HG03457 (cell line): ENCODE results near the gene UBR1.

Experiments
- ATAC-seq: cut with Tn5 transposase; IDR thresholded peaks from one replicate; pipeline ENCODE4 v1.9.1; 2021; ENCODE audit warnings: moderate number of reproducible peaks; ENCODE audit not compliant: unreplicated experiment

UBR1 gene

DNA sequence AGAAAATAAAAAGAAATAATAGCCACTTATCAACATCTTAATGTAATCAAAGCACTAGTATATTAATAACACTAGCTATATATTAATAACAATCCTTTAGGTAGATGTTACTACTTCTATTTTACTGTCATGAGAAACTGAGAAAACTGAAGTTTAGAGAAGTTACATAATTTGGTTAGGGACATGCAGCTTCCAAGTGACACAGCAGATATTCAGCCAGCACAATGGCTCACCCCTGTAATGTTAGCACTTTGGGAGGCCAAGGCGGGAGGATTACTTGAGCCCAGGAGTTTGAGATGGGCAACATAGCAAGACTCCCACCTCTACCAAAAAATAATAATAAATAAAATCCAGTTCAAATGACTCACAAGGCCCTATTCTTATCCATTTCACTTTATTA, 1.9 kb upstream of the UBR1 start:
- ATAC-seq = no peak

DNA sequence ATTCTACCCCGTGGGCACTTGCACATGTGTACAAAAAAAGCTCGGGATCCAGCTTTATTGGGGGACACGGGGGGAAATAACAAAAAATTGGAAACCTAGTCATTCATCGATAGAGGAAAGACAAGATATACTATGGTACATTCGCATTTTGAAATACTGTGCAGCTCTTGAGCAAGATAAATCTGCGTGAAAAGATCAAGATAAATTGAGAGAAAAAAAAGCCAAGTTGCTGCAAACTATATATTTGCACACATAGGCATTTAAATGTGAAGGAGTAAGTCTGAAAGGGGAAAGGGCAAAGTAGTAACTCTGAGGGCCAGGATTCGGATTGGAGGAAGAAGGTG, 620 bp upstream of the UBR1 start:
- ATAC-seq = no peak

DNA sequence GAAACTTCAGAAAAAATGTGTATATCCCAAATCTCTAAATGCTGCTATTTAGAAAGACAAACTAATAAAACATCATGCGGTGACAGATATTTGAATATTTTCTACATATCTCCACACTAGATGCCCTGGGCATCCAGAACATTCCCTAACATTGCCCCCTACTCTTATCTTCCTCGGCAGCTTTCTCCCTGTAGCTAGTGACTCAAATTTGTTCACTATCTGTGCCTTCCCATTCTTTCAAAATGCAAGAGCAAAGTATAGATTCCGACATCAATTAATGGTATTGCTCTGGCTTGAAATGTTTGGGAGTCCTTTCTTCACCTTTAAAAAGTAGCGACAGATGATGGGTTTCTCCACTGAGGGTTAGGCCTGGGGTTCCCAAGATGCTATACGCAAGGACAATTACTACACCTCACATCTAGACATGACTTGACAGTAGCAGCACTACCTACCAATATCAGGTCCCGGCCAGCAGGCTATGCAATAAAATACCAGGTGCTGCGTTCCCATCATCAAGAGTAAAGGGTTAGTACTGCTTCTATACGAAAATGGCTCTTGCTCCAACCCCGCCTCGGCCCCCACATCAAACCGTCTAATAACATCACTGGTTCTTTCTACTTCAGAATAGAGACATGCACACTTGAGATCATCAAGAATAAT, 631 bp downstream of the UBR1 start:
- ATAC-seq = no peak

DNA sequence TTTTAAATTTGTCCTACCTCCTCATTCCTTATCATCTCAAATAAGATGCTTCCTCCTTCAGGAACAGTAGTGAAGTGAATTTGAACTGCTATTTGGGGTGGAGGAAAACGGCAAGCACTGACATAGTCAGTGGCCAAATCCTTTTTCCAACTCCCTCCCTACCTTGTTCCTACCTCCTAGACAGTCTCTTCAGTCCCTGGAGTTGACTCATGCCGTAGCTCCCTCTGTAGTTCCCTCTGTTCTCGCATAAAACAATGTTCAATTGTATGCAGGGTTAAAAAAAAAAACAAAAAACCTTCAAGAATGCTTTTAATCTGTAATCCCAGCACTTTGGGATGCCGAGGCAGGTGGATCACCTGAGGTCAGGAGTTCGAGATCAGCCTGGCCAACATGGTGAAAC, 1.4 kb downstream of the UBR1 start:
- ATAC-seq = no peak

DNA sequence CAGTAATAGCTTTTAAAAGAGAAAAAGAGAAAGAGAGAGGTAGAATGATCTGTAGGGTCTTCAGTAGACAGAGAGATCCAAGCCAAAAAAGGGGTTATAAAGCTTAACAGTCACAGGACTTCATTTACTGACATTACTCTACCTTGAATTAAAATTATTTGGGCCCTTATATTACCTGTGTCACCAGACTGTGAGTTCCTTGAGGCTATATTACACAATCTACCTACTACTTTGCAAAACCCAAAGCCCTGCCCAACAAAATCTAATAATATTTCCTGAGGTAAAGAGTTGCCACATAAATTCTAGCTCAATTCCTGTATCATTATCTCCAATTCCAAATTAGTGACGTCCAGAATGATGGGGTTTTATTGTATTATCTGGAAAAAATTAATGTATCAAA, 1.9 kb downstream of the UBR1 start:
- ATAC-seq = no peak

DNA sequence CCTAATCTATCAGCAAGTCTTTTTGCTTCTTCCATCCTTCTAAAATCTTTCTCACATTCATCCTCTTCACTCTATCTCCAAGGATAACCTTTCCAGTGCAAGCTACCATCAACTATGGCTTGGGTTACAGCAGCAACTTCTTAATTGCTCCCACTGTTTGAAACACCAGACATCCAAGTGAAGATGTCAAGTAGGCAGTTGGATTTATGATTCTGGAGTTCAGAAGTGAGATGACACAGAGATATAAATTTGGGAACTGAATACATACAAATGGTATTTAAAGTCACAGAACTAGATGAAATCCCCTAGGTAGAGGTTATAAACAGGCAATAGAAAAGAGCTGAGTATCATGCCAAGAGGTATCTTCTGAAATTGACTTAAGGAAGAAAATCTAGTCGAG, 3.7 kb downstream of the UBR1 start:
- ATAC-seq = no peak

DNA sequence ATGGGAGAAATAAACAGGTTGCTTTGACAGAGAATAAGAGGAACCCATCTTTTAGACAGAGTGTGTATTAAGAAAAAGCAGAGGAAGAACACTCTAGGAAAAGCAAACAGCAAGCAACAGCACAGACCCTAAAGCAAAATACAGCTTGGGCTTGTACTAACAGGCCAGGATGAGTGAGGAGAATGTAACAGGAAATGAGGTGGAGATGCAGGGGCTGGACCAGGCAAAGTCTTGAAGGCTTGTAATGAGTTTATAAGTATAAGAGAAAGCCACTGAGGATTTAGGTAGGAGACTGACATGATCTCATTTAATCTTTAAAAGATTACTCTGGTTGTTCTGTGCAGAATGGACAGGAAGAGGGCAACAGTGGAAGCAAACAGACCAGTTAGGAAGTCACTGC, 4.9 kb downstream of the UBR1 start:
- ATAC-seq = no peak

DNA sequence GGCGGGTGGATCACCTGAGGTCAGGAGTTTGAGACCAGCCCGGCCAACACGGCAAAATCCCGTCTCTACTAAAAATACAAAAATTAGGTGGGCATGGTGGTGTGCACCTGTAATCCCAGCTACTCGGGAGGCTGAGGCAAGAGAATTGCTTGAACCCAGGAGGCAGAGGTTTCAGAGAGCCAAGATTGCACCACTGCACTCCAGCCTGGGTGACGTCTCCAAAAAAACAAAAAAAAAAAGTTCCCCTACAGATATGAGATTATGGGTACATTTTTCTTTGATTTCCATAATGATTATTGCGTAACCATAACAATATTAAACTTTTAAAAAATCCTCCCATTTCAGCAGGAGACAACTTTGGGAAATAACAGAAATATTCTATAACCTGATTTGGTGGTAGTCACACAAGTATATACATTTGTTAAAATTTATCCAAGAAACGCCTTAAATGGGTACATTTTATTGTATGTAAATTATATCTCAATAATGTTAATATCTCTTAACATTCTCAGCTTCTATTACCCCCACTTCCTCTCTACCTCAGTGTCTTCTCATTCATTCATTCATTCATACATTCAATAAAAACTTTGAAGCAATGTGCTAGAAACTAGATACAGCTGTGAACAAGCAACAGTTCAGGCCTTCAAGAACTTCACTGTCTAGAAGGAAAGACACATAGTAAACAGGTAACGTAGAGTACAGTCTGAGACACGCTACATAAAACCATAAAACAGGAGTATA, 6.6 kb downstream of the UBR1 start:
- no peak for ATAC-seq

DNA sequence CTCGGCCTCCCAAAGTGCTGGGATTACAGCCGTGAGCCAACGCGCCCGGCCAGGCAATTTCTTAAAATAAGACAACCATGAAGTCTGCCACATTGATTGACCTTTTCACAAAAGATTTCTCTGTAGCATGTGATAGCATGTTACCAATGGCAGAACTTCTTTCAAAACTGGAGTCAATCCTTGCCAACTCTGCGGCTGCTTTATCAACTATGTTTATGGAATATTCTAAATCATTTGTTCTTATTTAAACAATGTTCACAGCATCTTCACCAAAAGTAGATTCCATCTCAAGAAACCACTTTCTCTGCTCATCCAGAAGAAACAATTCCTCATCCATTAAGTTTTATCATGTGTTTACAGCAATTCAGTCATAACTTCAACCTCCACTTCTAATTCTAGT, 9.4 kb downstream of the UBR1 start:
- ATAC-seq = no peak

DNA sequence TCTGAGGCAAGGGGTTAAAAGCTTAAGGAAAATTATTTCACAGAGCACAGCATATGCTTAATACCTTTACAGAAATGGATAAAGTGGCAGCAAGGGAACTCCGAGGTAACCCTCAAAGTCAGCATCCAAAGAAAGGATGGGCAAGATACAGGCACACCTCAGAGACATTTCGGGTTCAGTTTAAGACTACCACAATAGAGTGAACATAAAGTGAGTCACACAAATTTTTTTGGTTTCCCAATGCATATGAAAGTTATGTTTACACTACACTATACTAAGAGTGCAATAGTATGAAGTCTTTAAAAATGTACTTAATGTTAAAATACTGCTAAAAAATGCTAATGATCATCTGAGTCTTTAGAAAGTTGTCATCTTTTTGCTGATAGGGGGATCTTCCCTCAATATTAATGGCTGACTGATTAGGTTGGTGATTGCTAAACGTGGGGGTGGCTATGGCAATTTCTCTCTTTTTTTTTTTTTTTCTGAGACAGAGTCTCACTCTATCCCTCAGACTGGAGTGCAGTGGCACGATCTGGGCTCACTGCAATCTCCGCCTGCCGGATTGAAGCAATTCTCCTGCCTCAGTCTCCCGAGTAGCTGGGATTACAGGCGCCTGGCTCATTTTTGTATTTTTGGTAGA, 10.0 kb downstream of the UBR1 start:
- ATAC-seq = no peak

DNA sequence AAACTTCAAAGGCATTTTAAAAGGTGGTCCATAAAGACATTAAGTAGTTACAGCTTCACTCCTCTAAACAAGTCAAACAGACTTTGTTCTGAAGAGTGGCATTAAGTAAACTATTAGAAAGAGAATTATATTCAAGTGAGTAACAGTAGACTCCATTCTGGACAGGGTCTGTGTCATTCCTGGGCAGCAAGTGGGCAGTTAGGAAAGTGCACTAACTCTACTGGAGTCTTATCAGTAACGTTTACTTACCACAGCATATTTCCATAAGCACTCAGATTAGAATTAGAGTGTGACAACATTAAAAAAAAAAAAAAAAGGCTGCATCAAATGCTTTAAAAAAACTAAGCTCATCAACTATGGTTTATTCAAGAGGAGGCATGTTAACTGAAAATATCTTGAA, 10.6 kb downstream of the UBR1 start:
- ATAC-seq = no peak

DNA sequence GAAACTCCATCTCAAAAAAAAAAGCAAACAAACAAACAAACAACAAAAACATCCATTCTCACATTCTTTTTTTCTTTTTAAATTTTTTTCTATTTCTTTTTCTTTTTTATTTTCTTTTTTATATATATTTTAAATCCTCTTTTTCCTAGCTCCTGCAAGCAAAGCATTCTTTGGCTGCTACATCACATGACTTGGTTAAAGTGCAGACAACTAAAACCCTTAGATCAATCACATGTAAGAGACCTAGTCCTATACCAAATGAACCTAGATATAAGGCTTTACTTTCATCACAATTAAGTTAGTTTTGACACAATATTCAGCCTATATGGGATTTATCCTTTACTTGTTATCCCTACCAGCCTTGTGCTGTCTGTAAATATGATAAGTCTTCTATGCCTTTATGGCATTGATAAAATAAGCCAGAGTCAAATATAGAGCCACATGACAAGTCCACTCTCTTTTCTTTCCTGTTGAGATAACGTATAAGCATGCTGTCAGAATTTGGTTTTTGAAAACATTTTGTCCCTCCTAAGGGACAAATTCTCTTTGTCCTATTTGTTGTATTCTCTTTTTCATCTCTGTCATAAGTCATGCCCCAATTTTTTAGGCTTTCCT, 11.3 kb downstream of the UBR1 start:
- no peak for ATAC-seq

DNA sequence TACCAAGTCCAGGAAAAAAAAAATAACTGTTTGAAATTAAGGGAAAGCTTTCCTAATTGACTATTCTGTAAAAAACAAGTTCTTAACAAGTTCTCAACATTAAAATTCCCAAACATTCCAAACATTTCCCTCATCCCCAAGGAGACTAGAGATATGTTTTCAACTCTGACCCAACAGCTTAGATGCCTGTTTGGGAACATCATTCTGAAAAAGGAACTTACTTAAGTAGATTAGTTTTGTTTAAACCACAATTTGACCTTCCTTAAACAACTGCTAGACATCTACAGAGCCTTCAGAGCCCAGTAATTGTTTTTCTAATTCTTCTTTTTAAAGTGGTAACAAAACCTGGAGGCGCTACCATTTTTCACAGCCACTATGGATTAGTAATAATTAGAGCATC, 12.8 kb downstream of the UBR1 start:
- ATAC-seq = no peak

DNA sequence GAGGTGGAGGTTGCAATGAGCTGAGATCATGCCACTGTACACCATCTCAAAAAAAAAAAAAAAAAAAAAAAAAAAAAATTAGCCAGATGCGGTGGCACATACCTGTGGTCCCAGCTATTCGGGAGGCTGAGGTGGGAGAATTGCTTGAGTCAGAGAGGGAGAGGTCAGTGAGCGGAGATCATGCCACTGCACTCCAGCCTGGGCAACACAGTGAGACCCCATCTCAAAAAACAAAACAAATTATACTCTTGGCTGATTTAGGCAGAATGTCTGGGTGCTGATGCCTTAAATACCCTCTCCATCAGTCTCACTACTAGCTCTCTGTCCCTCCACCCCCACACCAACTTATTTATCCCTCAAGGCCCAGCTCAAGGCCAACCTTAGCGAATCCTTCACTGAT, 14.0 kb downstream of the UBR1 start:
- ATAC-seq = no peak

DNA sequence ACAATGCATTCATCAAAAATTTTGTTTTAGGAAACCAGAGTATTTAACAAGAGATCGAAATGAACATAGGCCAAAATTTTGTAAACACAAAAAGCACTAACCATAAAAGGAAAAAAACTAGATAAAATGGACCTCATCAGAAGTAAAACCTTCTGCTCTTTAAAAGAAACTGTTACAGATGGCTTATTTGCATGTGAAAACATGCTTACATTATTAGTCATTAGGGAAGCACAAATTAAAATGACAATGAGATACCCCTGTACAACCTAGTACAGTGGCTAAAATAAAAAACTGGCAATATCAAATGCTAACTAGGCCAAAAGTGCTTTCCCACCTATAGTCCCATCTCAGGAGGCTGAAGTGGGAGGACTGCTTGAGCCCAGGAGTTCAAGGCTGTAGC, 19.3 kb downstream of the UBR1 start:
- no peak for ATAC-seq

DNA sequence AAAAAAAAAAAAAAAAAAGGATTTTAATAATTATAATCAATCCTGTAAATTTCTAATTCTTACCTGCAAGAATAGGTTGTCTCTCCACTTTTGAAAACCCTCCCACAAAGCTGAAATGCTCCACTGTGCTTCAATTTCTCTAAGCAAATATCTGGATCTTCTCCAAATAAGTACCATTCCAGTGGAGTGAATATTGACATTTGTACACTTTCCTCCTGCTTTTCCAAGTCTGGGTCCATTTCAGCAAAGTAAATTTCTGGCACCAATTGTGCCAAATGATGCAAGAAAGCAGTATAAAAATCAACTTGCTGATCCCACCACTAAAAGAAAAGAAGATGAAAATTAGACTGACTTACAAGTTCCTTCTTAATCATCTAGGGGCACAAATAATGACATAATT, 19.9 kb downstream of the UBR1 start:
- no peak for ATAC-seq

DNA sequence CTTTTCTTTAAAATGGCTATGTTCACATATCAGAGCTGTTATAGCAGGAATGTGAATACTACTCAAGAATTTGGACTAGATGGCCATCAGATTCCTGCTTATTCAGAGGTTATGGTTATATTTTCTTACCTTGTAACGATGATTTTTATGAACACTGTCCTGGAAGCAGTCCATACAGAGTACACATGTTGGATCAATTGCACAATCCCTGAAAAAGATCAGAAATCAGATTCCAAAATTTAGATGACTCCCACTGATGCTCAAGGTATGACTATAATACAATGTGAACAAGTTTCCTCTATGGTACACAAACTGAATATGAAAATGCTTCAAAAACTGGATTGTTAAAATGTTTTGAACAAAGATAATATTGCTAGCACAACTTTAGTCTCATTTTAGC, 23.3 kb downstream of the UBR1 start:
- no peak for ATAC-seq

DNA sequence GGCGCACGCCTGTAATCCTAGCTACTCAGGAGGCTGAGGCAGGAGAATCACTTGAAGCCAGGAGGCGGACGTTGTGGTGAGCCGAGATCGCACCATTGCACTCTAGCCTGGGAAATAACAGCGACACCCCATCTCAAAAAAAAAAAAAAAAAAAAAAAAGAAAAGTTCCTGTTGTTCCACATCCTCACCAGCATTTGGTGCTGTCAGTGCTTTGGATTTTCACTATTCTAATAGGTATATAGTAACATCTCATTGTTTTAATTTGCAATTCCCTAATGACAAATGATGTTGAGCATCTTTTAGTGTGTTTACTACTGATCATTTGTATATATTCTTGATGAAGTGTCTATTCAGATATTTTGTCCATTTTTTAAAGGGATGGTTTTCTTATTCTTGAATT, 24.6 kb downstream of the UBR1 start:
- no peak for ATAC-seq

DNA sequence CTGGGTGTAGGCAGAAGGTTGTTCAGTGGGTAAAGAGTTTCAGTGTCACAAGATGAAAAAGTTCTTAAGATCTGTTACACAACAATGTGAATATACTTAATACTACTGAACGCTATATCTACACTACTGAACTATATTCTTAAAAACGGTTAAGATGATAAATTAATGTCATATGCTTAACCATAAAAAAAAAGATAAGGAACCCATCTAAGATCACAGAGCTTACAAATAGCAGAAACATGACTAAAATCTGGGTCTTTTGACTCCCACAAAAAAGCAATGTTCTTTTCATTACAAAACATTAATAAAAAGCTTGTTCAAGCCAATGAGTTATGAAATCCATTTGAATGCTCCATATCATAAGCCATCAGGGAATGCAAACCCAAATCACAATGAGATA, 34.4 kb downstream of the UBR1 start:
- no peak for ATAC-seq

DNA sequence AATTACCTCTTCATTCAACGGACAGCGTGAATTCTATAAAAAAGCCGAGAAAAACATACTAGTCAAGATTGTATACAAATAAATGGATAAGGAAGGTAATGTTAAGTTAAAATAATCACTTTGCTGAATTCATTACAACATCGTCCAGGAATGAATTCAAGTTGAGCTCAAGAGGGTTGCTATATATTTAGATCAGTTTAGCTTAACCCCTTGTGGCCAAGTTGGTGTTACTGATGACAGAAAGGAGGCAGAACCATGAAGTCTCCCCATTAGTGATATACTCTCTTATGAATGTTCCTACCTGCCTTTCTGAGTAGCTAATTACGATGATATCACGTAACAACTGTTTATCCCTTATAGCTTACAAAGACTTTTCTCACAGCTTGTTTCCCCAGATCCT, 34.9 kb downstream of the UBR1 start:
- no peak for ATAC-seq

DNA sequence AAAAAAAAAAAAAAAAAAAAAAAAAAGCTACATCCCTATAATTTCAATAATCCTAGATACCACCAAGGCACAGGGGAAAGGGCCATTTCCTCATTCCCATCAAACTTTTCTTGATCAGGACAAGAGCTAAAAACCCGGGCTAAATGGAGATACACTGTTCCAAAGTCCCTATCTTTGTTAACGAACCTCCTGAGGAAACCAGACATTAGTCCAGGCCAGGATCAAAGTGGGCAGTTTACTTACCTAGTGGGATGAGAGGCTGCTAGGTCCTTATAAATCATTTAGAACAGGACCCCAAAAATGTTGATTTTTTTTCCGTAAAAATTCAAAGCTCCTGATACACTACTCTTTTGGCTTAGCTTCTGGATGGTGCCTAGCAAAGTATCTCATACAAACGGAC, 35.6 kb downstream of the UBR1 start:
- no peak for ATAC-seq
